Upper lobe of left lung (tissue), 4 donors: Measurements from ENCODE around the gene IFIT1B.

Experiments
- POLR2A ChIP-seq, 4 donors: fragments of 450-650 bp; IDR thresholded peaks; one replicate each; pipeline ENCODE4 v1.5.1; 2016 to 2017; ENCODE audit warnings: antibody characterized with exemption in 4 of 4, mild to moderate bottlenecking in 2 of 4
- POLR2AphosphoS5 ChIP-seq, 2 donors: sonication (generic); formaldehyde crosslinking; IDR thresholded peaks; one replicate each; pipeline ENCODE4 v1.5.1; 2017; ENCODE audit warnings: antibody characterized with exemption in 2 of 2
- TF ChIP-seq, protein P1 (sequence below), 6 experiments: fragments of 450-650 bp in 4 of 6; fragments of 200-600 bp in 2 of 6; sonication (generic) in 2 of 6; IDR thresholded peaks; one replicate each; pipeline ENCODE4 v1.5.1; 2016 to 2019; ENCODE audit warnings: antibody characterized with exemption in 6 of 6

DNA sequence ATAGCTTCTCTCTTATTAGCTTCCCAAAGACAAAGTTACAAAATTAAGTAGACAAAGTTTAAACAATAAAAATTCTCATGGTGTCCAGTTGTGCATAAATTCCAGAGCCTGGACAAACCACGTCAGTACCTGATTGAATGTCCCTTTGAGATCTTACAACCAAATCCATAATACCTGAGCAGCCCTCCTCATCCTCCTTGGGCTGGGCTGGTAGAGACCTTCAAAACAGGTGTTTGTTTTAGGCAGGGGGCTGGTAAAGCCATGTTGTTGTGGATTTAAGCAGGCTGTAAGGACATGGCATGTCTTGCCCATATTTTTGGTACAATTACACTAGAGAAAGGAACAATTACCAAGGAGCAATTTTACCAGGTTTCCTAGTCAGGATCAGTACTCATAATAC, 38.6 kb downstream of the IFIT1B start:
- TF ChIP-seq POLR2AphosphoS5 (IDR thresholded peaks at IDR 0.05): no peak
- TF ChIP-seq, protein P1, sequence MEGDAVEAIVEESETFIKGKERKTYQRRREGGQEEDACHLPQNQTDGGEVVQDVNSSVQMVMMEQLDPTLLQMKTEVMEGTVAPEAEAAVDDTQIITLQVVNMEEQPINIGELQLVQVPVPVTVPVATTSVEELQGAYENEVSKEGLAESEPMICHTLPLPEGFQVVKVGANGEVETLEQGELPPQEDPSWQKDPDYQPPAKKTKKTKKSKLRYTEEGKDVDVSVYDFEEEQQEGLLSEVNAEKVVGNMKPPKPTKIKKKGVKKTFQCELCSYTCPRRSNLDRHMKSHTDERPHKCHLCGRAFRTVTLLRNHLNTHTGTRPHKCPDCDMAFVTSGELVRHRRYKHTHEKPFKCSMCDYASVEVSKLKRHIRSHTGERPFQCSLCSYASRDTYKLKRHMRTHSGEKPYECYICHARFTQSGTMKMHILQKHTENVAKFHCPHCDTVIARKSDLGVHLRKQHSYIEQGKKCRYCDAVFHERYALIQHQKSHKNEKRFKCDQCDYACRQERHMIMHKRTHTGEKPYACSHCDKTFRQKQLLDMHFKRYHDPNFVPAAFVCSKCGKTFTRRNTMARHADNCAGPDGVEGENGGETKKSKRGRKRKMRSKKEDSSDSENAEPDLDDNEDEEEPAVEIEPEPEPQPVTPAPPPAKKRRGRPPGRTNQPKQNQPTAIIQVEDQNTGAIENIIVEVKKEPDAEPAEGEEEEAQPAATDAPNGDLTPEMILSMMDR (IDR thresholded peaks at IDR 0.05): no peak
- no peak for TF ChIP-seq POLR2A (IDR thresholded peaks at IDR 0.05)
